SK-MEL-5 (cell line): ENCODE measurements around the gene SNAP91. TPM values are rescaled to one million over a fixed set of nuclear protein-coding genes. Genes with fewer than 3 reads are reported as not detected.
"Not testable (repeated sequence)": the region's sequence is repeated elsewhere in the genome, so short reads cannot be mapped to it uniquely, and the experiment has no call there.

Source experiments
- DNase-seq: peaks from one replicate; pipeline ENCODE4 v3.0.0-alpha.2; 2016; ENCODE audit warnings: low read depth, low spot score
- in situ Hi-C: cut with HindIII; loops from 2 replicates; pipeline ENCODE4 v1.10.0; 2016; ENCODE audit warnings: low sequenced_read_pairs, high pct_unique_total_duplicates, low pct_unique_long_range_greater_than_20kb
- polyA plus RNA-seq, 2 experiments: library from polyadenylated mRNA; depleted of rRNA; stranded (reverse); fragments of >200 nt; gene quantifications; 2 replicates each; pipeline ENCODE4 v1.2.3, GENCODE V29; 2015
- total RNA-seq: library from RNA; depleted of rRNA; stranded (reverse); fragments of >200 nt; shearing (Covaris generic); gene quantifications from 2 replicates; pipeline ENCODE4 v1.2.3, GENCODE V29; 2014; rRNA removed

The SNAP91 gene
- total RNA-seq, result 0.05 and 0.08 TPM in 2 replicates
- 0.23 and 0.60 TPM in 2 replicates for polyA plus RNA-seq (2015; cell fraction: cytosol; rRNA removed)
- 0.04 and 0.08 TPM in 2 replicates for polyA plus RNA-seq (2015; cell fraction: nucleus; rRNA removed)

GRCh38 chr6:83708970-83709747 lies at the start of gene SNAP91:
Gene SNAP91 (minus strand): TSS chr6:83709101. CDS start chr6:83707927, 1,174 bp downstream.
- in situ Hi-C loops, result no loop called here
- no peak for DNase-seq

GRCh38 chr6:83758533-83758932 lies 49.6 kb upstream of the SNAP91 start:
- DNase-seq, result no peak
- in situ Hi-C loops, result no loop called here

GRCh38 chr6:83757021-83757420 lies 48.1 kb upstream of the SNAP91 start:
- no peak for DNase-seq
- in situ Hi-C loops, result no loop called here

GRCh38 chr6:83756565-83756964 lies 47.7 kb upstream of the SNAP91 start:
- in situ Hi-C loops, result no loop called here
- DNase-seq, result no peak

- in situ Hi-C loops, DNase-seq: not testable (repeated sequence)
Observed at GRCh38 chr6:83752375-83752774, 43.5 kb upstream of the SNAP91 start.

GRCh38 chr6:83741089-83741488 lies 32.2 kb upstream of the SNAP91 start:
- DNase-seq, result no peak
- in situ Hi-C loops, result no loop called here

- in situ Hi-C loops, result no loop called here
- no peak for DNase-seq
Observed at GRCh38 chr6:83735461-83735860, 26.6 kb upstream of the SNAP91 start.

GRCh38 chr6:83729871-83730270 lies 21.0 kb upstream of the SNAP91 start:
- in situ Hi-C loops, result no loop called here

GRCh38 chr6:83722876-83723275 lies 14.0 kb upstream of the SNAP91 start:
- in situ Hi-C loops, result no loop called here
- DNase-seq, result no peak

More at GRCh38 chr6:83729871-83730270, 21.0 kb upstream of the SNAP91 start:
- DNase-seq, result no peak

GRCh38 chr6:83717809-83718208 lies 8.9 kb upstream of the SNAP91 start:
- no peak for DNase-seq
- in situ Hi-C loops, result no loop called here

- in situ Hi-C loops, result no loop called here
- no peak for DNase-seq
Observed at GRCh38 chr6:83711958-83712357, 3.1 kb upstream of the SNAP91 start.

GRCh38 chr6:83709748-83710050 lies 798 bp upstream of the SNAP91 start:
- in situ Hi-C loops, result no loop called here
- no peak for DNase-seq

- in situ Hi-C loops, result no loop called here
- no peak for DNase-seq
Observed at GRCh38 chr6:83708546-83708969, 343 bp downstream of the SNAP91 start.

- in situ Hi-C loops, result no loop called here
- DNase-seq, result no peak
Observed at GRCh38 chr6:83707829-83708545, 914 bp downstream of the SNAP91 start.

- no peak for DNase-seq
- in situ Hi-C loops, result no loop called here
Observed at GRCh38 chr6:83702749-83703148, 6.2 kb downstream of the SNAP91 start.

GRCh38 chr6:83702077-83702476 lies 6.8 kb downstream of the SNAP91 start:
- no peak for DNase-seq
- in situ Hi-C loops, result no loop called here

GRCh38 chr6:83696674-83697073 lies 12.2 kb downstream of the SNAP91 start:
- no peak for DNase-seq
- in situ Hi-C loops, result no loop called here

GRCh38 chr6:83685481-83685880 lies 23.4 kb downstream of the SNAP91 start:
- in situ Hi-C loops, result no loop called here
- DNase-seq, result no peak

GRCh38 chr6:83677791-83678190 lies 31.1 kb downstream of the SNAP91 start:
- DNase-seq, result no peak
- in situ Hi-C loops, result no loop called here
